GM12878 (cell line): ENCODE data around the gene ASGR2. TPM values are rescaled to one million over a fixed set of nuclear protein-coding genes. Genes with fewer than 3 reads are reported as not detected.

ENCODE experiments used
- ATAC-seq: fragments of 200-7000 bp; cut with Tn5 transposase; 3 replicates; pipeline ENCODE4 v1.9.1; 2020; ENCODE audit warnings: mild to moderate bottlenecking, moderate library complexity
- BruUV-seq: library from RNA; stranded (reverse); fragments of 400-500 nt; replicated peaks from 2 replicates; lab custom pipeline; 2021; lab: Mats Ljungman, UMichigan
- CTCF ChIA-PET: fragments of 300-600 bp; sonication (Branson Sonifier 250); formaldehyde crosslinking; extraction: SDS; loops from one replicate; lab custom pipeline; 2021; ENCODE audit warnings: inconsistent platforms; lab: Yijun Ruan, JAX
- POLR2A ChIA-PET: fragments of 350-600 bp; formaldehyde crosslinking; extraction: SDS; loops from one replicate; lab custom pipeline; 2021; ENCODE audit warnings: inconsistent platforms; lab: Charles Lee
- RAD21 ChIA-PET: fragments of 300-600 bp; sonication (Branson Sonifier 250); formaldehyde crosslinking; loops from one replicate; lab custom pipeline; 2023; ENCODE audit warnings: antibody characterized with exemption; ENCODE audit not compliant: unreplicated experiment; lab: Charles Lee
- SMC1A ChIA-PET: fragments of 300-600 bp; sonication (Branson Sonifier 250); formaldehyde crosslinking; loops from one replicate; lab custom pipeline; 2023; ENCODE audit not compliant: unreplicated experiment, uncharacterized antibody; lab: Charles Lee
- DNase-seq: peaks from one replicate; pipeline ENCODE4 v3.0.0-alpha.2; 2011; ENCODE audit warnings: low read depth, low spot score
- FAIRE-seq: peaks from 3 replicates; lab custom pipeline; 2011; peaks lifted over from hg19 to GRCh38; lab: Jason Lieb, UNC
- H2AFZ ChIP-seq: 2 replicates; pipeline ENCODE4 v1.6.0; 2011; ENCODE audit warnings: low read depth, low read length, control low read depth; ENCODE audit not compliant: control insufficient read depth
- H3K27ac ChIP-seq: 2 replicates; pipeline ENCODE4 v1.5.1; 2011; ENCODE audit warnings: control low read depth; ENCODE audit not compliant: control insufficient read depth, insufficient read depth
- H3K27me3 ChIP-seq, 2 experiments: replicated peaks in 1 of 2; 2 replicates each; pipeline versions ENCODE4 v1.6.0 to v1.6.1; 2011; ENCODE audit warnings: low read length in 1 of 2; ENCODE audit not compliant: control insufficient read depth in 2 of 2, insufficient read depth in 2 of 2
- H3K36me3 ChIP-seq, 2 experiments: 2 replicates each; pipeline ENCODE4 v1.5.1; 2011; ENCODE audit warnings: low read length in 1 of 2; ENCODE audit not compliant: control insufficient read depth in 2 of 2, insufficient read depth in 2 of 2
- H3K4me1 ChIP-seq: 2 replicates; pipeline ENCODE4 v1.6.1; 2011; ENCODE audit warnings: mild to moderate bottlenecking, low read length, moderate library complexity, mixed read lengths; ENCODE audit not compliant: control insufficient read depth, insufficient read depth
- H3K4me2 ChIP-seq: 2 replicates; pipeline ENCODE4 v1.6.0; 2011; ENCODE audit warnings: control low read depth; ENCODE audit not compliant: control insufficient read depth, insufficient read depth
- H3K4me3 ChIP-seq: fragments of 200-600 bp; sonication (generic); 2 replicates; pipeline ENCODE4 v1.5.1; 2016
- H3K79me2 ChIP-seq: 2 replicates; pipeline ENCODE4 v1.6.0; 2011; ENCODE audit warnings: low read length; ENCODE audit not compliant: control insufficient read depth, insufficient read depth
- H3K9ac ChIP-seq: 2 replicates; pipeline ENCODE4 v1.8.0; 2011; ENCODE audit warnings: low read length, control low read depth, mixed read lengths; ENCODE audit not compliant: control insufficient read depth, insufficient read depth
- H3K9me3 ChIP-seq: replicated peaks from 3 replicates; pipeline ENCODE4 v1.5.1; 2011; ENCODE audit warnings: mild to moderate bottlenecking, low read length; ENCODE audit not compliant: control insufficient read depth, insufficient read depth
- H4K20me1 ChIP-seq: 2 replicates; pipeline ENCODE4 v1.6.0; 2011; ENCODE audit not compliant: control insufficient read depth, insufficient read depth
- CEBPB ChIP-seq, 2 experiments: fragments of 150-350 bp in 1 of 2; IDR thresholded peaks; 2 replicates each; pipeline ENCODE4 v1.6.1; 2012 to 2014; ENCODE audit warnings: low read depth in 2 of 2, low read length in 2 of 2, borderline replicate concordance in 1 of 2, inconsistent platforms in 1 of 2
- GATAD2B ChIP-seq: fragments of 450-650 bp; conservative IDR thresholded peaks from 2 replicates; pipeline ENCODE4 v1.6.1; 2017; ENCODE audit warnings: low read depth, mild to moderate bottlenecking, moderate library complexity
- MTA3 ChIP-seq: IDR thresholded peaks from 2 replicates; pipeline ENCODE4 v1.6.1; 2012; ENCODE audit warnings: low read length, inconsistent platforms, borderline replicate concordance
- NFYB ChIP-seq: IDR thresholded peaks from 2 replicates; pipeline ENCODE4 v1.6.1; 2011; ENCODE audit warnings: low read depth, mild to moderate bottlenecking, low read length, improper control_type of control experiment, moderate library complexity; ENCODE audit not compliant: insufficient read depth
- POLR2AphosphoS5 ChIP-seq: IDR thresholded peaks from 2 replicates; pipeline ENCODE4 v1.6.1; 2011; ENCODE audit warnings: mild to moderate bottlenecking, low read length, inconsistent platforms
- STAT1 ChIP-seq: fragments of 450-650 bp; conservative IDR thresholded peaks from 2 replicates; pipeline ENCODE4 v1.6.1; 2014; ENCODE audit warnings: antibody characterized with exemption, mild to moderate bottlenecking
- USF1 ChIP-seq: IDR thresholded peaks from 2 replicates; pipeline ENCODE4 v1.6.1; 2011; ENCODE audit warnings: borderline replicate concordance, low read depth, mild to moderate bottlenecking, moderate library complexity, mixed read lengths, low read length; ENCODE audit not compliant: insufficient read depth; ENCODE audit errors: extremely low read length
- WRNIP1 ChIP-seq: IDR thresholded peaks from 2 replicates; pipeline ENCODE4 v1.6.1; 2011; ENCODE audit warnings: low read depth, low read length, improper control_type of control experiment, borderline replicate concordance
- ZBTB11 ChIP-seq: fragments of 450-650 bp; formaldehyde crosslinking; IDR thresholded peaks from 2 replicates; pipeline ENCODE4 v1.5.0; 2022; ENCODE audit warnings: mild to moderate bottlenecking, missing genetic modification characterization
- ZNF207 ChIP-seq: fragments of 450-650 bp; IDR thresholded peaks from 2 replicates; pipeline ENCODE4 v1.6.1; 2014; ENCODE audit warnings: antibody characterized with exemption, mild to moderate bottlenecking, borderline replicate concordance
- WGBS: methylation state at CpG from one replicate; pipeline ENCODE4 v1.1.6; 2016; ENCODE audit warnings: low lambda C conversion rate; ENCODE audit not compliant: insufficient replicate concordance, insufficient coverage; ENCODE audit errors: missing lambda C conversion rate; 5-methylcytosine and 5-hydroxymethylcytosine counted together
- in situ Hi-C: fragments of 300-500 bp; cut with MboI; formaldehyde crosslinking; loops from 9 replicates; pipeline ENCODE4 v1.14.3; 2018; ENCODE audit warnings: mixed read lengths
- intact Hi-C: fragments of 100-400 bp; cut with micrococcal nuclease; formaldehyde crosslinking; loops from one replicate; pipeline ENCODE4 v1.14.2; 2022; ENCODE audit not compliant: unreplicated experiment
- polyA plus RNA-seq, 11 experiments: library from polyadenylated mRNA; depleted of rRNA in 4 of 11; unstranded in 6 of 11; stranded (reverse) in 5 of 11; fragments of >200 nt; fragmentation: Nextera tagmentation in 4 of 11; fragmentation: Illumina TruSeq in 1 of 11; extraction: Ambion mirVana in 4 of 11; extraction: Trizol in 1 of 11; gene quantifications; 1 replicate in 1 of 11; 2 replicates in 10 of 11; pipeline versions ENCODE4 v1.2.1 to v1.2.3, GENCODE V29; 2011 to 2016; ENCODE audit warnings: inconsistent platforms in 2 of 11, missing spikeins in 2 of 11, low read depth in 1 of 11
- total RNA-seq, 4 experiments: library from RNA; depleted of rRNA in 3 of 4; stranded (reverse); fragments of >200 nt in 3 of 4; fragmentation: Illumina TruSeq in 1 of 4; extraction: Trizol in 1 of 4; gene quantifications; 2 replicates each; pipeline versions ENCODE4 v1.2.1 to v1.2.3, GENCODE V29; 2013 to 2021

Gene ASGR2
- total and polyA plus RNA-seq, 10 of the 15 experiments (the other 5 are each of a cell fraction or from before 2014, with no cell fraction given), result not detected

- TF ChIP-seq ZNF207 (no peak), POLR2AphosphoS5 (no peak), WRNIP1 (no peak)
- Histone ChIP-seq H3K4me3 (no peak overlapping the region), H2AFZ (no peak overlapping the region), H3K4me1 (no peaks in the 10 kb centered on the region), H3K27me3 (peaks cover 0 to 3% of the 10 kb centered on the region in 2 experiments; a peak in 2 of 4 replicates), H3K79me2 (no peaks in the 10 kb centered on the region), H3K36me3 (no peaks in the 10 kb centered on the region), H3K9me3 (no peaks in the 10 kb centered on the region), H3K4me2 (no peak overlapping the region), H3K9ac (no peak overlapping the region), H3K27ac (no peak overlapping the region), H4K20me1 (no peaks in the 10 kb centered on the region)
- ChIA-PET CTCF (interaction anchor here (1.0 to 12.7 kb wide), 3 partner anchors 89 to 135 kb away, joined by 3 to 590 read pairs (median 3); partner anchors contain the start of gene SLC16A11), SMC1A (interaction anchor here (11.2 kb wide), 1 partner anchor 89 kb away, joined by 356 read pairs; the partner anchor contains the start of gene SLC16A11), RAD21 (interaction anchor here (1.7 to 9.9 kb wide), 2 partner anchors 38 to 91 kb away, joined by 4 to 269 read pairs; partner anchors contain the start of gene SLC16A11), POLR2A (no interaction called here)
- in situ Hi-C loops (loop anchor here (5.0 kb wide), 2 partner anchors 87 to 227 kb away; no protein-coding TSS in a partner anchor), intact Hi-C loops (loop anchor here (5.0 kb wide), 1 partner anchor 227 kb away; no protein-coding TSS in a partner anchor)
- DNase-seq (no peak), FAIRE-seq (no peak), ATAC-seq (peak; percentile 52)
- BruUV-seq, result no TSS peak
- 60% methylated on average over 10 of the region's 10 CpGs for WGBS
Measured at GRCh38 chr17:7139400-7139799, 24.8 kb upstream of the ASGR2 start.

DNA sequence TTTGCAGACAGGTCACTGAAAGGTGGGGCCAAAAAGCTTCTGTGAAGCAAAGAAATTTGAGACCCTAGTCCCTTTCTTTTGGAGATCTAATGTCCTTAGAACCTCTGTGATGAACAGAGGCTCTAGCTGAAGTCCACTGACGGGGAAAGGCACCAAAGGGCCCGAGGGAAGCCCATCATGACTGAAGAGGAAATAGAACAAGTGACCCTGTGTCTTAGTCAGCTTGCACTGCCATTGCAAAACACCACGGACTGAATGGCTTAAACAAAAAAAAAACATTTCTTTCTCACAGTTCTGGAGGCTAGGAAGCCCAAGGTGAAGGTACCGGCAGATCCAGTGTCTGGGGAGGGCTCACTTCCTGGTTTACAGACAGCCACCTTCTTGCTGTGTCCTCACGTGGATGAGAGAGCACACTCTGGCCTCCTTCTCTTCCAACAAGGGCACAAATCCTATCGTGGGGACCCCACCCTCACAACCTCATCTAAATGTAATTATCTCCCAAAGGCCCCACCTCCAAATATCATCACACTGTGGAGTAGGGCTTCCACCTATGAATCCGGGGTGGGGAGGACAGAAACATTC lies 24.3 kb upstream of the ASGR2 start:
- no peaks in the 10 kb centered on the region for H4K20me1 ChIP-seq
- peaks cover 1% of the 10 kb centered on the region for H3K4me1 ChIP-seq
- no peaks in the 10 kb centered on the region for H3K79me2 ChIP-seq
- no peak for ATAC-seq
- CTCF ChIA-PET, result interaction anchor here (0.6 to 12.7 kb wide), 7 partner anchors 89 to 1350 kb away, joined by 3 to 590 read pairs (median 3); partner anchors contain the start of gene SLC16A11
- H3K27me3 ChIP-seq, result peaks cover 0 to 3% of the 10 kb centered on the region in 2 experiments; a peak in 2 of 4 replicates
- no peak for FAIRE-seq
- RAD21 ChIA-PET, result interaction anchor here (1.7 to 9.9 kb wide), 2 partner anchors 38 to 91 kb away, joined by 4 to 269 read pairs; partner anchors contain the start of gene SLC16A11
- no peak overlapping the region for H3K9ac ChIP-seq
- no peak overlapping the region for H3K4me2 ChIP-seq
- WGBS, result 21% methylated on average over 7 of the region's 7 CpGs
- intact Hi-C loops (loop anchor here (5.0 kb wide), 1 partner anchor 227 kb away; no protein-coding TSS in a partner anchor), in situ Hi-C loops (loop anchor here (5.0 kb wide), 2 partner anchors 87 to 227 kb away; no protein-coding TSS in a partner anchor)
- no peak overlapping the region for H3K27ac ChIP-seq
- no peak overlapping the region for H2AFZ ChIP-seq
- BruUV-seq, result no TSS peak
- H3K36me3 ChIP-seq, result no peaks in the 10 kb centered on the region
- H3K4me3 ChIP-seq, result no peak overlapping the region
- SMC1A ChIA-PET, result interaction anchor here (0.6 to 11.2 kb wide), 2 partner anchors 89 to 297 kb away, joined by 4 to 356 read pairs; partner anchors contain the start of gene SLC16A11
- POLR2A ChIA-PET, result interaction anchor here (0.5 kb wide), 1 partner anchor 228 kb away, joined by 5 read pairs; no protein-coding TSS in a partner anchor
- no peaks in the 10 kb centered on the region for H3K9me3 ChIP-seq
- DNase-seq, result no peak
- TF ChIP-seq ZBTB11 (no peak), NFYB (no peak), MTA3 (no peak), STAT1 (no peak), USF1 (no peak), GATAD2B (no peak), CEBPB (IDR thresholded peaks at IDR 0.05; ENCODE audit: borderline replicate concordance in 1 of 2, low read depth in 2 of 2, low read length in 2 of 2) (no peak)
